Activated CD8-positive, alpha-beta memory T cell treated with anti-CD3 and anti-CD28 coated beads for 48 hours (primary cell): ENCODE data around the gene LTB.

ENCODE experiments used
- DNase-seq, 3 experiments: peaks; one replicate each; pipeline ENCODE4 v3.0.0-alpha.2; 2020; ENCODE audit warnings: low read depth in 2 of 3, low spot score in 2 of 3

Gene LTB, protein sequence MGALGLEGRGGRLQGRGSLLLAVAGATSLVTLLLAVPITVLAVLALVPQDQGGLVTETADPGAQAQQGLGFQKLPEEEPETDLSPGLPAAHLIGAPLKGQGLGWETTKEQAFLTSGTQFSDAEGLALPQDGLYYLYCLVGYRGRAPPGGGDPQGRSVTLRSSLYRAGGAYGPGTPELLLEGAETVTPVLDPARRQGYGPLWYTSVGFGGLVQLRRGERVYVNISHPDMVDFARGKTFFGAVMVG

GRCh38 chr6:31582230-31582643, at the start of gene LTB:
LTB (minus strand) TSS chr6:31582424; CDS start chr6:31582417, 7 bp downstream.
- DNase-seq: no peak

- no peak for DNase-seq
Measured at GRCh38 chr6:31631681-31632278, 49.6 kb upstream of the LTB start.

DNA sequence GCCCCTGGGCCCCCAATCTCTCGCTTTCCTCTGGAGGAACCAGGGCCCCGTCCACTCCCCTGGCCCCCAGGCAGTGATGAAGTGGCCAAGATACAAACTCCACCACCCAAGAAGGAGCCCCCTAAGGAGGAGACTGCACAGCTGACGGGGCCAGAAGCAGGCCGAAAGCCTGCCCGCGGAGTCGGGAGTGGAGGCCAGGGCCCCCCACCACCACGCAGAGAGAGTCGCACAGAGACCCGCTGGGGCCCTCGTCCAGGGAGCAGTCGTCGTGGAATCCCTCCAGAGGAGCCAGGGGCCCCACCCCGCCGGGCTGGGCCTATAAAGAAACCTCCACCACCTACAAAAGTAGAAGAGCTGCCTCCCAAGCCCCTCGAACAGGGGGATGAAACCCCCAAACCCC, 49.0 kb upstream of the LTB start:
- DNase-seq: no peak

DNA sequence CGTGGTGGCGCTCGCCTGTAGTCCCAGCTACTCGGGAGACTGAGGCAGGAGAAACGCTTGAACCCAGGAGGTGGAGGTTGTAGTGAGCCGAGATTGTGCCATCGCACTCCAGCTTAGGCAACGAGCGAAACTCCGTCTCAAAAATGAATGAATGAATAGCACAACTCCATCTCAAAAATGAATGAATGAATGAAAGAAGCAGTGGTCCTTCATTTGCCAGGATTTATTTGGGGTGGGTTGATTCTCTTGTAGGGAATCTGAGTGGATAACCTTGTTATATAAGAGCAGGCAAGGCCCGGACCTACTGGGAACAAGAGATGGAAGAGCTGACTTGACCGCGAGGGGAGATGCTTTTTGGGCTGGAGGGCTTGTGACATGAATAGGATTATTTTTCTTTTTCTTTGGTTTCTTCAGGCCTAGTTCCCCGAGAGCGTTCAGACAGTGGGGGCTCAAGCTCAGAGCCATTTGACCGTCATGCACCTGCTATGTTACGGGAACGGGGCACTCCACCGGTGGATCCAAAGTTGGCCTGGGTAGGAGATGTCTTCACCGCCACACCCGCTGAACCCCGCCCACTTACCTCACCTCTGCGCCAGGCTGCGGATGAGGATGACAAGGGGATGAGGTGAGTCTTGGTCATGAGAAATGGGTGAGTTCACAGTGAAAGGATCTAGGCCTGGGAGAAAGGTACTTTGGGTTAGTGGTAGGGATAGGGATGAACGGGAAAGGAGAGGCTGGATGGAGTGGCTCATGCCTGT, 48.1 kb upstream of the LTB start:
- no peak for DNase-seq

GRCh38 chr6:31629014-31629413, 46.8 kb upstream of the LTB start:
- no peak for DNase-seq

GRCh38 chr6:31627690-31628287, 45.6 kb upstream of the LTB start:
- DNase-seq: no peak

DNA sequence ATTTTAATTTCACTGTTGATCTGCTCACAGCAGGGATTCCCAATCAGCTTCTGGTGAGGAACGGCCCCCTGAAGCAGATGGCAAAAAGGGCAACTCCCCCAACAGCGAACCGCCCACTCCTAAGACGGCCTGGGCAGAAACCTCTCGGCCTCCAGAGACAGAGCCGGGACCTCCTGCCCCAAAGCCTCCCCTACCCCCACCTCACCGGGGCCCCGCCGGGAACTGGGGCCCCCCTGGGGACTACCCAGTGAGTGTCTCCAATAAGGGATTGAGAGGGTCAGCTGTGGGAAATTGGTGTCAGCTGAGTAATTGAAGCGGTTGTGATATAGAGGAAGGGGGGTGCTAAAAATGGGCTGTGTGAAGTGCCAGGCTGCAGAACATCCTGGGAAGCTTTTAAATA, 44.7 kb upstream of the LTB start:
- DNase-seq: no peak

DNA sequence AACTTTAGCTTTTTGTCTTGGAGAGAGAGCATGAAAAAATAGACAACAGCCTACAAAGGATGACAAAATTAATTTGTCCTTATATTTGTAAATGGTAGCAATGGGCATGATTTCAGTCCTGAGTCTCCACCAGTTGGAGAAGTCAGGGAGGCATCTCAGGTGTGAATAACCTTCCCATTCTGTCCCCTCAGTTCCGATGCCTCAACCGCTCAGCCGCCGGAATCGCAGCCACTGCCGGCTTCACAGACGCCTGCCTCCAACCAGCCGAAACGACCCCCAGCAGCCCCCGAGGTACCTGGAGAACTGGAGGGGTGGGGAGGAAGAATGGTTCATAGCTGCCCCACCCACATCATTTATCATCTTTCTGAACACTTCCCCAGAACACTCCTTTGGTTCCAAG, 41.8 kb upstream of the LTB start:
- DNase-seq: no peak

- DNase-seq: no peak
Measured at GRCh38 chr6:31622684-31623091, 40.5 kb upstream of the LTB start.

DNA sequence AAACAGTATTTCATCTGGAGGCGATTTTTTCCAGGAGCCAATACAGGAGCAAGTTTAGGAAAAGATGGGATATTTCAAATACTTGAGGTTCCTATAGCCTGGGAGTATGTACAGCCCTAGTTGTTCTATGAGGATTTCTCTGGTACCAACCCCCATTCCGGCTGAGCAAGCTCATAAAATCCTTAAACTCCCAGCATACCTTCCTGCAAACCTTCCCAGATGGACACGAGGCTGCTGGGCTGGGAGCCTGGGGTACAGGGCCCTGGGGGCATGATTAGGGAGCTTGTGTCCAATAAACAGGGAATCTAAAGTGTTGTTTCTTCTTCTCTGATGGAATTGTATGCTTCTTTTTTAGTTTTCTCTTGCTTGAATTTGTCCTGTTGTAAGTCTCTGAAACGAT, 39.8 kb upstream of the LTB start:
- no peak for DNase-seq

- no peak for DNase-seq
Measured at GRCh38 chr6:31621320-31621939, 39.2 kb upstream of the LTB start.

GRCh38 chr6:31620586-31621319, 38.5 kb upstream of the LTB start, which contains the start of gene PRRC2A:
PRRC2A (plus strand) TSS chr6:31620715; CDS start chr6:31622790, 2,075 bp downstream.
- DNase-seq: peak in 2 of 3 experiments; percentile 86 to 89

- peak; percentile 81 to 95 (median 85) for DNase-seq
Measured at GRCh38 chr6:31619805-31620585, 37.8 kb upstream of the LTB start.

DNA sequence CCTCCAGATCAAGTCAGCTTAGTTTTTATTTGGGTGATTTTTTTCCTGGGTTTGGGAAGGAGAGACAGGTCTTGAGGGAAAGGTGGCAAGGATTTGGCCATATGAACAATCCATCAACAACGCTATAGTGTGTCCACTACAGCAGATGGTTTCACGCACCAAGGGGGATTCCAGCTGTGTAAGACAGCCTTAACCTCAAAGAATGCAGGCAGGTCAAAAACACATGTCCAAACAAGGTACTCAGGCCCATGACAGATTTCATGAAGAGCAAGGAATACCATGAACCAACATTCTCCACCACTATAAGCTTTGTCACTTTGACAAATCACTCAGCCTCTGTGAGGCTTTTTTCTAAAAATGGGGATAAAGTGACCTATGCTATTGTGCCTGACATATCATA, 34.8 kb upstream of the LTB start:
- no peak for DNase-seq

DNA sequence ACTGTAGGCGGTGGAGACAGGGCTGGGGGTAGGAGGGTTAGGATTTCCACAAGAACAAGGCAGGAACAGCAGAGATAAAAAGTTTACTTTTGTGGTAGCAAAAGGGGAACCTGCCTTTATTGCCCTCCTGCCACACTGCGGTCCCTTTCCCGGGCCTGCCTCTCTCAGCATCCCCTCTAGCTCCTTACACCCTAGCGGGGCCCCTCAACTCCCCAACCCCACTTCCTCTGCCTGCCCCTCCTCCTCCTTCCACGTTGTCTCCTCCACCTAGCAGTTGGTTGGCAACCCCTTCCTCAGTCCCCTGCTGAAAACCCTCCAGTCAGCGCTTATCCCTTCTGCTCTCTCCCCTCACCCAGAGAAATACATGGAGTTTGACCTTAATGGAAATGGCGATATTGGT, 33.5 kb upstream of the LTB start:
- peak in 1 of 3 experiments; percentile 37 for DNase-seq

- DNase-seq: no peak
Measured at GRCh38 chr6:31614684-31615578, 32.7 kb upstream of the LTB start, which contains the start of gene AIF1. AIF1 (plus strand) TSS chr6:31615234; CDS start chr6:31615330, 96 bp downstream.

GRCh38 chr6:31614075-31614619, 31.9 kb upstream of the LTB start:
- no peak for DNase-seq

DNA sequence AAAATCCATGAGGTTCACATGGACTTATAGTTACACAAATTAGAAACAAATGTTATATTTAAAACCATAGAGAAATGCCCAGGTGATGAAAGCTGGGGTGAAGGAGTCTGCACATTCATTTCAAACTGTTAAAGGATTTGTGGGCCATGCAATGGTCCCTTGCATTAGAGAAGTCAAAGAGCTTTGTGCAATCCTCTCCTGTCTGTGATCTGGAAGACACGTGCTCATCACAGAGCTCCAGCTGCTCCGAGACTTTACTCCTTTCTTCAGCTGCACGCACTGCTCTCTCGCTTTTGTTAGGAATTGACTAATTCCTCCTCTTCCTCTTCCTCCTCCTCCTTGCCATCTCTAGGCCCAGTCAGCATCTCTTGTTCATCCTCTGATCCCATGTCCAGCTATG, 28.7 kb upstream of the LTB start:
- DNase-seq: no peak
